GM21825 (cell line): ENCODE data around the gene C4orf33.
"Not testable (repeated sequence)": the region's sequence is repeated elsewhere in the genome, so short reads cannot be mapped to it uniquely, and the experiment has no call there.

ENCODE experiments used
- ATAC-seq: cut with Tn5 transposase; IDR thresholded peaks from one replicate; pipeline ENCODE4 v1.9.1; 2021; ENCODE audit warnings: mild to moderate bottlenecking, moderate library complexity; ENCODE audit not compliant: unreplicated experiment

C4orf33 gene

GRCh38 chr4:129095811-129096454 lies at the start of gene C4orf33:
Gene C4orf33 (plus strand): TSS chr4:129096152. CDS start chr4:129102611, 6,459 bp downstream.
- ATAC-seq = peak; percentile 41

GRCh38 chr4:129059028-129059427 lies 36.9 kb upstream of the C4orf33 start:
- no peak for ATAC-seq

- no peak for ATAC-seq
Observed at GRCh38 chr4:129062580-129062979, 33.4 kb upstream of the C4orf33 start.

GRCh38 chr4:129063640-129064039 lies 32.3 kb upstream of the C4orf33 start:
- no peak for ATAC-seq

- no peak for ATAC-seq
Observed at GRCh38 chr4:129064717-129065116, 31.2 kb upstream of the C4orf33 start.

GRCh38 chr4:129069537-129069936 lies 26.4 kb upstream of the C4orf33 start:
- ATAC-seq = not testable (repeated sequence)

- ATAC-seq = no peak
Observed at GRCh38 chr4:129077326-129077725, 18.6 kb upstream of the C4orf33 start.

- ATAC-seq = no peak
Observed at GRCh38 chr4:129080129-129080528, 15.8 kb upstream of the C4orf33 start.

- no peak for ATAC-seq
Observed at GRCh38 chr4:129082302-129082701, 13.7 kb upstream of the C4orf33 start.

GRCh38 chr4:129085472-129085871 lies 10.5 kb upstream of the C4orf33 start:
- ATAC-seq = no peak

GRCh38 chr4:129087516-129087915 lies 8.4 kb upstream of the C4orf33 start:
- ATAC-seq = no peak

- no peak for ATAC-seq
Observed at GRCh38 chr4:129092631-129093190, 3.2 kb upstream of the C4orf33 start.

GRCh38 chr4:129093191-129093920 lies 2.6 kb upstream of the C4orf33 start, which contains the start of gene SCLT1:
Gene SCLT1 (minus strand): TSS chr4:129093539. CDS start chr4:129093103, 436 bp downstream.
- ATAC-seq = peak; percentile 95

- ATAC-seq = no peak
Observed at GRCh38 chr4:129094347-129094746, 1.6 kb upstream of the C4orf33 start.

- ATAC-seq = no peak
Observed at GRCh38 chr4:129098531-129099001, 2.6 kb downstream of the C4orf33 start.

- ATAC-seq = no peak
Observed at GRCh38 chr4:129109965-129110824, 14.2 kb downstream of the C4orf33 start.

- no peak for ATAC-seq
Observed at GRCh38 chr4:129110931-129111330, 15.0 kb downstream of the C4orf33 start.

- ATAC-seq = no peak
Observed at GRCh38 chr4:129111919-129112318, 16.0 kb downstream of the C4orf33 start.

- ATAC-seq = no peak
Observed at GRCh38 chr4:129113434-129113833, 17.5 kb downstream of the C4orf33 start.

- no peak for ATAC-seq
Observed at GRCh38 chr4:129113919-129114318, 18.0 kb downstream of the C4orf33 start.

- no peak for ATAC-seq
Observed at GRCh38 chr4:129117705-129118104, 21.8 kb downstream of the C4orf33 start.
